ENCODE data around the gene ITGB3. TPM values are rescaled to one million over a fixed set of nuclear protein-coding genes. Genes with fewer than 3 reads are reported as not detected.

The ITGB3 gene
- total and polyA plus RNA-seq, 2 of the 8 experiments (the other 6 are each of a cell fraction or from before 2014, with no cell fraction given) = 0.08 to 0.09 TPM

DNA sequence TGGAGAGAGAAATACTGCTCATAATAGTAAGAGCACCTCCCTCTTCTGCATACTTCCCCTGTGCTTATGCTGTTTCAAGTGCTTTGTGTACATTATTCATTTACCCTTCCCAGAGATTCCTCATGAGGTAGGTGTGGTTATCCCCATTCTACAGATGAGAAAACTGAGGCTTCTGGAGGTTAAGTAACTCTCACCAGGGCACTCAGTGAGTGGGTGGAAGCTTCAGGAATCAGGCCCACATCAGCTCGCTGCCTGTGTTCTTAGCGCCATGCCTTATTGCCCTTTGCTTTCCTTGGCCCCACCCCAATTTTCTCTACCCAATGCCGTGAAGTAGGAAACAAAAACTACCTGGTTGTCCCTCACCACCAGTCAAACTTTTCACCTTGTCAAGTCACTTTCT is 18.1 kb upstream of the ITGB3 start (continued):
- no peak for TF ChIP-seq RFX5 (IDR thresholded peaks at IDR 0.05; ENCODE audit: borderline replicate concordance, low read depth, low read length)
- no peak for TF ChIP-seq KDM1A (IDR thresholded peaks at IDR 0.05; ENCODE audit: borderline replicate concordance, low read length)
- no peak for TF ChIP-seq CHD2 (IDR thresholded peaks at IDR 0.05; ENCODE audit: low read length)
- no peak for TF ChIP-seq HDAC2 (IDR thresholded peaks at IDR 0.05; ENCODE audit: borderline replicate concordance in 1 of 2, low read depth in 2 of 2, low read length in 2 of 2)
